ENCODE data around the gene NYNRIN. TPM values are rescaled to one million over a fixed set of nuclear protein-coding genes. Genes with fewer than 3 reads are reported as not detected.

The NYNRIN gene
- total and polyA plus RNA-seq, 9 donors, result 22.0 to 76.0 (median 54.6) TPM

GRCh38 chr14:24368562-24369252 is 30.1 kb upstream of the NYNRIN start:
- Histone ChIP-seq H3K9me3 (no peaks in the 10 kb centered on the region), H3K4me3 (peak overlapping the region; percentile 71), H3K4me1 (ENCODE audit: insufficient read depth) (peaks cover 9% of the 10 kb centered on the region), H3K27ac (peak overlapping the region; percentile 93 to 96), H3K36me3 (no peaks in the 10 kb centered on the region), H3K27me3 (no peaks in the 10 kb centered on the region)
- DNase-seq, result peak; percentile 90 to 92 (median 91)
- 2 to 9% (median 2%) methylated on average over 19 to 50 of the region's 52 CpGs for WGBS, 3 donors
- intact Hi-C loops (cut with DNase I), result loop anchor here (1.0 to 10.0 kb wide), 3 partner anchors 34 to 224 kb away; partner anchors contain the start of genes CBLN3 (in 1 of the 4), EMC9 (in 1 of the 4), KHNYN (in 1 of the 4) and PSME2 (in 1 of the 4)
- TF ChIP-seq EP300 (IDR thresholded peaks at IDR 0.05), result no peak
- peak; percentile 82 for TF ChIP-seq POLR2A (IDR thresholded peaks at IDR 0.05)
- peak in 1 of 3 donors; percentile 37 for TF ChIP-seq CTCF (IDR thresholded peaks at IDR 0.05)

- no peaks in the 10 kb centered on the region for H3K36me3 ChIP-seq
- DNase-seq, result peak; percentile 37 to 67 (median 63)
- no peaks in the 10 kb centered on the region for H3K27me3 ChIP-seq
- no peak overlapping the region for H3K4me3 ChIP-seq
- no peak for TF ChIP-seq EP300 (IDR thresholded peaks at IDR 0.05)
- no peak for TF ChIP-seq CTCF (IDR thresholded peaks at IDR 0.05)
- no peak for TF ChIP-seq POLR2A (IDR thresholded peaks at IDR 0.05)
- intact Hi-C loops (cut with DNase I), result loop anchor here (5.0 to 10.0 kb wide), 2 partner anchors 33 to 225 kb away; partner anchors contain the start of genes EMC9 (in 1 of the 4), PSME2 (in 1 of the 4) and RNF31 (in 1 of the 4)
- H3K27ac ChIP-seq, result peak overlapping the region; percentile 93 to 96
- peaks cover 9% of the 10 kb centered on the region for H3K4me1 ChIP-seq (ENCODE audit: insufficient read depth)
- no peaks in the 10 kb centered on the region for H3K9me3 ChIP-seq
- 53 to 70% (median 58%) methylated on average over 20 of the region's 20 CpGs for WGBS, 3 donors
These were observed 29.3 kb upstream of the NYNRIN start for GRCh38 chr14:24369463-24369862.

GRCh38 chr14:24369907-24370687 is 28.7 kb upstream of the NYNRIN start:
- H3K4me1 ChIP-seq (ENCODE audit: insufficient read depth), result peaks cover 9% of the 10 kb centered on the region

More at GRCh38 chr14:24369907-24370687, 28.7 kb upstream of the NYNRIN start:
- TF ChIP-seq POLR2A (IDR thresholded peaks at IDR 0.05), result no peak
- no peak for TF ChIP-seq CTCF (IDR thresholded peaks at IDR 0.05)
- TF ChIP-seq EP300 (IDR thresholded peaks at IDR 0.05), result no peak
- Histone ChIP-seq H3K36me3 (no peaks in the 10 kb centered on the region), H3K27ac (peak overlapping the region in 1 of 2 donors; percentile 19), H3K27me3 (no peaks in the 10 kb centered on the region), H3K4me3 (no peak overlapping the region), H3K9me3 (no peaks in the 10 kb centered on the region)
- 63 to 74% (median 70%) methylated on average over 29 to 32 of the region's 32 CpGs for WGBS, 3 donors
- DNase-seq, result peak; percentile 33 to 59 (median 53)
- intact Hi-C loops (cut with DNase I), result loop anchor here (5.0 to 10.0 kb wide), 2 partner anchors 32 to 225 kb away; partner anchors contain the start of genes EMC9 (in 1 of the 4), PSME2 (in 1 of the 4) and RNF31 (in 1 of the 4)

All from ovary (tissue), 9 donors.